A673 (cell line): ENCODE results near the gene WDR12. TPM values are rescaled to one million over a fixed set of nuclear protein-coding genes. Genes with fewer than 3 reads are reported as not detected.

Source experiments
- BruUV-seq: library from RNA; stranded (reverse); fragments of 400-500 nt; replicated peaks from 2 replicates; lab custom pipeline; 2021; lab: Mats Ljungman, UMichigan
- CTCF ChIA-PET: fragments of 300-600 bp; sonication (Branson Sonifier 250); formaldehyde crosslinking; loops from one replicate; lab custom pipeline; 2022; ENCODE audit warnings: antibody characterized with exemption; lab: Charles Lee
- POLR2A ChIA-PET: fragments of 300-600 bp; sonication (Branson Sonifier 250); formaldehyde crosslinking; loops from one replicate; lab custom pipeline; 2022; ENCODE audit warnings: antibody characterized with exemption; ENCODE audit not compliant: low non-redundant PET; lab: Charles Lee
- DNase-seq: peaks from one replicate; pipeline ENCODE4 v3.0.0-alpha.2; 2015; ENCODE audit warnings: low spot score
- H3K27ac ChIP-seq: fragments of 200-600 bp; sonication (generic); 2 replicates; pipeline ENCODE4 v1.5.1; 2016; ENCODE audit warnings: mixed run types, low read depth, mild to moderate bottlenecking, mixed read lengths, antibody characterized with exemption, low read length; ENCODE audit not compliant: poor library complexity, severe bottlenecking
- H3K27me3 ChIP-seq: fragments of 200-600 bp; sonication (generic); replicated peaks from 2 replicates; pipeline ENCODE4 v1.6.1; 2017; ENCODE audit warnings: mixed run types, low read depth, mild to moderate bottlenecking, mixed read lengths, antibody characterized with exemption, low read length; ENCODE audit not compliant: insufficient read depth, poor library complexity
- H3K36me3 ChIP-seq: fragments of 200-600 bp; sonication (generic); 2 replicates; pipeline ENCODE4 v1.6.1; 2016; ENCODE audit warnings: mixed run types, mild to moderate bottlenecking, mixed read lengths, antibody characterized with exemption, low read length; ENCODE audit not compliant: insufficient read depth, poor library complexity, severe bottlenecking
- H3K4me1 ChIP-seq: fragments of 200-600 bp; sonication (generic); 2 replicates; pipeline ENCODE4 v1.6.1; 2017; ENCODE audit warnings: mixed run types, mild to moderate bottlenecking, mixed read lengths, antibody characterized with exemption, low read length; ENCODE audit not compliant: insufficient read depth, poor library complexity, severe bottlenecking
- H3K4me3 ChIP-seq: fragments of 200-600 bp; sonication (generic); 2 replicates; pipeline ENCODE4 v1.5.1; 2016; ENCODE audit warnings: low read depth, mixed run types, mild to moderate bottlenecking, mixed read lengths, low read length; ENCODE audit not compliant: poor library complexity, severe bottlenecking
- H3K9me3 ChIP-seq: fragments of 200-600 bp; sonication (generic); 2 replicates; pipeline ENCODE4 v1.6.1; 2016; ENCODE audit warnings: mixed run types, low read depth, mild to moderate bottlenecking, mixed read lengths, antibody characterized with exemption, low read length; ENCODE audit not compliant: poor library complexity, severe bottlenecking
- EZH2 ChIP-seq: fragments of 200-600 bp; sonication (generic); IDR thresholded peaks from 2 replicates; pipeline ENCODE4 v1.6.1; 2017; ENCODE audit warnings: borderline replicate concordance, low read depth, mild to moderate bottlenecking, mixed read lengths, antibody characterized with exemption, low read length; ENCODE audit not compliant: poor library complexity, severe bottlenecking
- intact Hi-C: fragments of 100-400 bp; cut with micrococcal nuclease; formaldehyde crosslinking; loops from one replicate; pipeline ENCODE4 v1.10.0; 2022; ENCODE audit not compliant: unreplicated experiment
- total RNA-seq: library from RNA; stranded (reverse); gene quantifications from 2 replicates; pipeline ENCODE4 v1.2.3, GENCODE V29; 2021
- TF ChIP-seq, protein P1 (sequence below): fragments of 300-800, 200-600 bp; sonication (generic); conservative IDR thresholded peaks from 2 replicates; pipeline ENCODE4 v1.5.1; 2017; ENCODE audit warnings: low read depth, mild to moderate bottlenecking, antibody characterized with exemption, low read length, moderate library complexity, mixed read lengths

The WDR12 gene
- total RNA-seq, 1 experiment from 2014 or later: 164 TPM

DNA sequence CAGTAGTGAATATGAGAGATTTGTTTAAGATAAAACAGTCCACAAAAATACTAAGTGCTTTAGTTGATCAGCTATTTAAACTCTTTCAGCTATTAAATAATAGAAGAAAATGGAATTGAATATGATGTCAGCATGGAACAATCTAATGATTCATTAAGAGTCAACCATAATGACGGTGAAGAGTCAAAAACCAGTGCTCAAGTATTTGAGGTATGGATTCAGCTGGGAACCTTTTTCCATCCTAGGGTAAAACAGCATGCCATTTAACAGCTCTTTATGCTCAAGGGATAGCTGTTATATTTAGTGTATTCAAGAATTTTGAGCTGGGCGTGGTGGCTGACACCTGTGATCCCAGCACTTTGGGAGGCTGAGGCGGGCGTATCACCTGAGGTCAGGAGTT, 30.3 kb upstream of the WDR12 start:
- TF ChIP-seq, protein P1, sequence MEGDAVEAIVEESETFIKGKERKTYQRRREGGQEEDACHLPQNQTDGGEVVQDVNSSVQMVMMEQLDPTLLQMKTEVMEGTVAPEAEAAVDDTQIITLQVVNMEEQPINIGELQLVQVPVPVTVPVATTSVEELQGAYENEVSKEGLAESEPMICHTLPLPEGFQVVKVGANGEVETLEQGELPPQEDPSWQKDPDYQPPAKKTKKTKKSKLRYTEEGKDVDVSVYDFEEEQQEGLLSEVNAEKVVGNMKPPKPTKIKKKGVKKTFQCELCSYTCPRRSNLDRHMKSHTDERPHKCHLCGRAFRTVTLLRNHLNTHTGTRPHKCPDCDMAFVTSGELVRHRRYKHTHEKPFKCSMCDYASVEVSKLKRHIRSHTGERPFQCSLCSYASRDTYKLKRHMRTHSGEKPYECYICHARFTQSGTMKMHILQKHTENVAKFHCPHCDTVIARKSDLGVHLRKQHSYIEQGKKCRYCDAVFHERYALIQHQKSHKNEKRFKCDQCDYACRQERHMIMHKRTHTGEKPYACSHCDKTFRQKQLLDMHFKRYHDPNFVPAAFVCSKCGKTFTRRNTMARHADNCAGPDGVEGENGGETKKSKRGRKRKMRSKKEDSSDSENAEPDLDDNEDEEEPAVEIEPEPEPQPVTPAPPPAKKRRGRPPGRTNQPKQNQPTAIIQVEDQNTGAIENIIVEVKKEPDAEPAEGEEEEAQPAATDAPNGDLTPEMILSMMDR: no peak
- no peak for TF ChIP-seq EZH2
- CTCF ChIA-PET: no interaction called here
- Histone ChIP-seq H3K27me3 (no peaks in the 10 kb centered on the region), H3K9me3 (no peaks in the 10 kb centered on the region), H3K36me3 (no peaks in the 10 kb centered on the region), H3K4me1 (no peaks in the 10 kb centered on the region), H3K4me3 (no peak overlapping the region), H3K27ac (no peak overlapping the region)
- no TSS peak for BruUV-seq
- intact Hi-C loops: no loop called here
- no peak for DNase-seq
- POLR2A ChIA-PET: no interaction called here

DNA sequence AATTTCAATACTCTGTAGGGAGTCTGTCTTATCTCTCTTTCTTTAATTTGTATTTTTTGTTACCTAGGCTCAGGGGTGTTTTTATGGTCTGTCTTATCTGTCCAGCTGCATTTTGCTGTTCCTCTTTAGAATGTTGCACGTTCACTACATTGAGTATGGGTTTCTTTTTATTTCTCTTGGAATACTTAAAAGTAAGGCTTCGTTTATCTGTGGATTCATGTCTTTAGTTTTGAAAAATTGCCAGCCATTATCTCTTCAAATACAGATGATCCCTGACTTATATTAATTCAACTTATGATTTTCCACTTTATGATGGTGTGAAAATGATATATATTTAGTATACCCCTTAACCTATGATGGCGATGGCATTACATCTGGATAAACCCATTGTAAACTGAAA, 27.5 kb upstream of the WDR12 start:
- H3K9me3 ChIP-seq: no peaks in the 10 kb centered on the region
- H3K4me3 ChIP-seq: no peak overlapping the region
- ChIA-PET CTCF (no interaction called here), POLR2A (no interaction called here)
- BruUV-seq: no TSS peak
- DNase-seq: no peak
- no peaks in the 10 kb centered on the region for H3K4me1 ChIP-seq
- TF ChIP-seq EZH2: no peak
- TF ChIP-seq, protein P1: no peak
- H3K27ac ChIP-seq: no peak overlapping the region
- intact Hi-C loops: no loop called here
- H3K36me3 ChIP-seq: no peaks in the 10 kb centered on the region
- H3K27me3 ChIP-seq: no peaks in the 10 kb centered on the region

DNA sequence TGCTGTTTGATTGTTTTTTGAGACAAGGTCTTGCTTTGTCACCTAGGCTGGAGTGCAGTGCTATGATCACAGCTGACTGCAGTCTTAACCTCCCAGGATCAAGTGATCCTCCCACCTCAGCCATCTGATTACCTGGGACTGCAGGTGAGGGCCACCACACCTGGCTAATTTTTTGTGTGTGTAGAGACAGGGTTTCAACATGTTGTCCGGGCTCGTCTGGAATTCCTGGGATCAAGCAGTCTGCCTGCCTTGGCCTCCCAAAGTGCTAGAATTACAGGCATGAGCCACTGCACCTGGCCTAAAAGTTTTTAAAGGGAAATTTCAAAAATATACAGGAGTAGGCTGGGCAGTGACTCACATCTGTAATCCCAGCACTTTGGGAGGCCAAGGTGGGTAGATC, 23.0 kb upstream of the WDR12 start:
- no TSS peak for BruUV-seq
- no peaks in the 10 kb centered on the region for H3K9me3 ChIP-seq
- no peak overlapping the region for H3K27ac ChIP-seq
- no peaks in the 10 kb centered on the region for H3K4me1 ChIP-seq
- no peak for DNase-seq
- TF ChIP-seq, protein P1: no peak
- TF ChIP-seq EZH2: no peak
- ChIA-PET CTCF (no interaction called here), POLR2A (no interaction called here)
- H3K27me3 ChIP-seq: no peaks in the 10 kb centered on the region
- H3K36me3 ChIP-seq: no peaks in the 10 kb centered on the region
- no peak overlapping the region for H3K4me3 ChIP-seq
- intact Hi-C loops: no loop called here
